Esophagus mucosa (tissue), 1 donor: ENCODE measurements around the gene DIAPH1. TPM values are rescaled to one million over a fixed set of nuclear protein-coding genes. Genes with fewer than 3 reads are reported as not detected.
A peak's percentile ranks its signal among the peaks of the same experiment; 100 is the strongest.

Source experiments
- ATAC-seq: fragments of 200-7000 bp; cut with Tn5 transposase; one replicate; pipeline ENCODE4 v1.9.1; 2020
- total RNA-seq: library from RNA; stranded (reverse); gene quantifications from one replicate; pipeline ENCODE4 v1.2.4, GENCODE V29; 2023
- donor health status: DM: yes; HTN: yes; CAD: no.

The DIAPH1 gene
- total RNA-seq, 1 donor from 2014 or later: 108 TPM

- no peak for ATAC-seq
Observed at GRCh38 chr5:141518618-141519015, 100.2 kb downstream of the DIAPH1 start.

GRCh38 chr5:141517880-141518617 lies 100.8 kb downstream of the DIAPH1 start:
- no peak for ATAC-seq

GRCh38 chr5:141517312-141517711 lies 101.5 kb downstream of the DIAPH1 start:
- ATAC-seq: no peak

GRCh38 chr5:141516672-141517025 lies 102.2 kb downstream of the DIAPH1 start:
- ATAC-seq: no peak

GRCh38 chr5:141515946-141516671 lies 102.7 kb downstream of the DIAPH1 start:
- no peak for ATAC-seq

- no peak for ATAC-seq
Observed at GRCh38 chr5:141515141-141515540, 103.7 kb downstream of the DIAPH1 start.

- ATAC-seq: peak; percentile 75
Observed at GRCh38 chr5:141514330-141515133, 104.3 kb downstream of the DIAPH1 start.

- peak; percentile 46 for ATAC-seq
Observed at GRCh38 chr5:141513627-141514329, 105.0 kb downstream of the DIAPH1 start.

- ATAC-seq: peak; percentile 51
Observed at GRCh38 chr5:141512911-141513626, 105.7 kb downstream of the DIAPH1 start.

- peak; percentile 52 for ATAC-seq
Observed at GRCh38 chr5:141512390-141512910, 106.3 kb downstream of the DIAPH1 start.

- ATAC-seq: no peak
Observed at GRCh38 chr5:141511771-141512325, 107.0 kb downstream of the DIAPH1 start.

GRCh38 chr5:141510850-141511601 lies 107.8 kb downstream of the DIAPH1 start:
- no peak for ATAC-seq

- no peak for ATAC-seq
Observed at GRCh38 chr5:141510160-141510559, 108.6 kb downstream of the DIAPH1 start.

- no peak for ATAC-seq
Observed at GRCh38 chr5:141508798-141509611, 109.8 kb downstream of the DIAPH1 start.

- ATAC-seq: no peak
Observed at GRCh38 chr5:141508440-141508797, 110.4 kb downstream of the DIAPH1 start.

GRCh38 chr5:141507387-141508091 lies 111.3 kb downstream of the DIAPH1 start:
- ATAC-seq: no peak

GRCh38 chr5:141506381-141507155 lies 112.2 kb downstream of the DIAPH1 start:
- no peak for ATAC-seq

GRCh38 chr5:141504216-141504615 lies 114.6 kb downstream of the DIAPH1 start:
- no peak for ATAC-seq
